GM06990 (cell line): Measurements from ENCODE around the gene TAAR5.

Source experiments
- DNase-seq: peaks from one replicate; pipeline ENCODE4 v3.0.0-alpha.2; 2011; ENCODE audit not compliant: insufficient read length; ENCODE audit errors: extremely low read depth
- H3K27me3 ChIP-seq: replicated peaks from 2 replicates; pipeline ENCODE4 v1.6.0; 2011; ENCODE audit warnings: low read length; ENCODE audit not compliant: control insufficient read depth, insufficient read depth
- H3K36me3 ChIP-seq: 2 replicates; pipeline ENCODE4 v1.5.1; 2011; ENCODE audit warnings: low read length; ENCODE audit not compliant: control insufficient read depth, insufficient read depth
- H3K4me3 ChIP-seq: replicated peaks from 2 replicates; pipeline ENCODE4 v1.5.1; 2011; ENCODE audit warnings: low read depth, mild to moderate bottlenecking, control low read depth, low read length
- CTCF ChIP-seq: IDR thresholded peaks from 2 replicates; pipeline ENCODE4 v1.5.1; 2011; ENCODE audit warnings: low read length, control low read depth, mild to moderate bottlenecking, inconsistent platforms; ENCODE audit not compliant: insufficient read depth, poor library complexity, severe bottlenecking

TAAR5 gene

GRCh38 chr6:132623106-132623845, 33.7 kb upstream of the TAAR5 start:
- no peaks in the 10 kb centered on the region for H3K36me3 ChIP-seq
- H3K27me3 ChIP-seq: no peaks in the 10 kb centered on the region
- no peak for TF ChIP-seq CTCF
- H3K4me3 ChIP-seq: no peak overlapping the region
- DNase-seq: no peak

- H3K27me3 ChIP-seq: no peaks in the 10 kb centered on the region
- H3K36me3 ChIP-seq: no peaks in the 10 kb centered on the region
- DNase-seq: no peak
- TF ChIP-seq CTCF: no peak
- no peak overlapping the region for H3K4me3 ChIP-seq
These were observed 27.1 kb upstream of the TAAR5 start for GRCh38 chr6:132616677-132617076.

GRCh38 chr6:132614554-132614953, 25.0 kb upstream of the TAAR5 start:
- DNase-seq: no peak
- no peaks in the 10 kb centered on the region for H3K27me3 ChIP-seq

GRCh38 chr6:132612449-132613108, 23.0 kb upstream of the TAAR5 start:
- no peak for TF ChIP-seq CTCF
- Histone ChIP-seq H3K27me3 (no peaks in the 10 kb centered on the region), H3K4me3 (no peak overlapping the region), H3K36me3 (no peaks in the 10 kb centered on the region)
- no peak for DNase-seq

More at GRCh38 chr6:132614554-132614953, 25.0 kb upstream of the TAAR5 start:
- TF ChIP-seq CTCF: no peak
- Histone ChIP-seq H3K36me3 (no peaks in the 10 kb centered on the region), H3K4me3 (peak overlapping the region; percentile 28; the same call in 1 of the 2 replicates)

- no peak for TF ChIP-seq CTCF
- Histone ChIP-seq H3K27me3 (no peaks in the 10 kb centered on the region), H3K4me3 (no peak overlapping the region)
These were observed 22.1 kb upstream of the TAAR5 start for GRCh38 chr6:132611616-132612015.

More at GRCh38 chr6:132611616-132612015, 22.1 kb upstream of the TAAR5 start:
- no peaks in the 10 kb centered on the region for H3K36me3 ChIP-seq
- DNase-seq: no peak
